Pancreas (tissue), 10 donors: ENCODE measurements around the gene CAPN3. TPM values are rescaled to one million over a fixed set of nuclear protein-coding genes. Genes with fewer than 3 reads are reported as not detected.

ENCODE experiments used
- ATAC-seq, 4 donors: fragments of 200-7000 bp; cut with Tn5 transposase; one replicate each; pipeline versions ENCODE4 v1.8.0 to v1.9.1; 2020; ENCODE audit warnings: mild to moderate bottlenecking in 4 of 4, moderate library complexity in 4 of 4
- DNase-seq, 6 donors: peaks; one replicate each; pipeline ENCODE4 v3.0.0-alpha.2; 2020
- FAIRE-seq: peaks from 2 replicates; lab custom pipeline; 2012; peaks lifted over from hg19 to GRCh38; lab: Jason Lieb, UNC
- H3K27ac ChIP-seq, 4 donors: fragments of 200-600 bp; sonication (generic); 1 replicate in 3 of 4; 2 replicates in 1 of 4; pipeline versions ENCODE4 v1.5.0 to v1.8.0; 2020
- H3K27me3 ChIP-seq, 4 donors: fragments of 200-600 bp; one replicate each; pipeline ENCODE4 v1.8.0; 2021
- H3K36me3 ChIP-seq, 3 donors: fragments of 200-600 bp; sonication (generic) in 1 of 3; one replicate each; pipeline versions ENCODE4 v1.5.0 to v1.8.0; 2020 to 2021
- H3K4me1 ChIP-seq, 3 donors: fragments of 200-600 bp; one replicate each; pipeline ENCODE4 v1.8.0; 2021
- H3K4me3 ChIP-seq, 4 donors: fragments of 200-600 bp; sonication (generic) in 2 of 4; one replicate each; pipeline versions ENCODE4 v1.5.0 to v1.8.0; 2020 to 2021
- H3K9me3 ChIP-seq, 4 donors: fragments of 200-600 bp; one replicate each; pipeline ENCODE4 v1.8.0; 2021
- CTCF ChIP-seq, 4 donors: fragments of 200-600 bp; sonication (generic) in 3 of 4; IDR thresholded peaks; one replicate each; pipeline versions ENCODE4 v1.5.0 to v1.8.0; 2021; ENCODE audit warnings: antibody characterized with exemption in 4 of 4
- WGBS, 2 donors: extraction: QIAGEN DNeasy Blood & Tissue Kit; methylation state at CpG; one replicate each; pipeline ENCODE4 v1.1.7; 2013; 5-methylcytosine and 5-hydroxymethylcytosine counted together
- intact Hi-C, 3 donors: fragments of 100-400 bp; cut with DNase I; formaldehyde crosslinking; loops; one replicate each; pipeline versions ENCODE4 v1.11.1 to v1.14.2; 2022
- polyA plus RNA-seq, 2 donors: library from polyadenylated mRNA; stranded (reverse); fragments of 200-250 nt; gene quantifications; one replicate each; pipeline ENCODE4 v1.2.3, GENCODE V29; 2013
- total RNA-seq, 6 donors: library from RNA; stranded (reverse); fragmentation: NEBNext Ultra II Directional in 4 of 6; extraction: Animal tissue kit (Norgen Biotek cat#: 25700) in 4 of 6; gene quantifications; one replicate each; pipeline versions ENCODE4 v1.2.1 to v1.2.4, GENCODE V29; 2021 to 2023
- donor health status: healthy with polysubstance abuse.
- donor health status: DM: no; HTN: no; CAD: no; lungs with moderate emphysema.
- donor health status: DM: no; HTN: no; CAD: no.
- donor health status: control.
- donor health status: control.
- donor health status: Bipolar disorder and iron deficiency.
- donor health status: DM: yes; HTN: yes; CAD: no.
- donor health status: DM: no; HTN: no; CAD: no.
- donor health status: DM: no; HTN: no; CAD: no.
- donor health status: DM: yes; HTN: yes; CAD: no.

Gene CAPN3
- total and polyA plus RNA-seq, 8 donors = 1.8 to 35.8 (median 4.5) TPM

GRCh38 chr15:42353061-42353460, 6.2 kb upstream of the CAPN3 start:
- ATAC-seq (no peak), DNase-seq (no peak), FAIRE-seq (no peak)
- H3K9me3 ChIP-seq = no peaks in the 10 kb centered on the region
- 86 to 87% methylated on average over 6 of the region's 6 CpGs for WGBS, 2 donors
- H3K4me3 ChIP-seq = no peak overlapping the region
- H3K27ac ChIP-seq = no peak overlapping the region
- no peak for TF ChIP-seq CTCF (IDR thresholded peaks at IDR 0.05)
- intact Hi-C loops = no loop called here
- no peaks in the 10 kb centered on the region for H3K4me1 ChIP-seq
- no peaks in the 10 kb centered on the region for H3K27me3 ChIP-seq
- H3K36me3 ChIP-seq = peaks cover 0 to 24% (median 4%) of the 10 kb centered on the region in 3 donors

DNA sequence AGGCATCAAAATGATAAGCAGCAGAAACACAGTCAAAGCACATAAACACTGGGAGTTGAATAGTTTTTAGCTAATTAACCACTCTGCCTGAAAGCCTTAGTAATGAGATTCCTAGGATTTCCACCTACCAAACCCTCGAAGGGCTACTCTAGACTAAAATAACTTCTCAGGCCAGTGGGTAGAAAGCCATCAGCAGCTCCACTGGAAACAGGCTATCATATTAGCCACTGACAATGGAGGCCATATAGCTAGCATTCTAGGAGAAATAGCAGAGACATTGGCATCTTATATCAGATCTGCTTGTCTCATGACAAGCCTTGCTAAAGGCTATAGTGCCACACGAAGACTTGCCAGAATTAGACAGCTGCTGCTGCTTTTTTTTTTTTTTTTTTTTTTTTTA, 4.5 kb upstream of the CAPN3 start:
- Histone ChIP-seq H3K27me3 (no peaks in the 10 kb centered on the region), H3K9me3 (no peaks in the 10 kb centered on the region), H3K27ac (no peak overlapping the region), H3K4me3 (no peak overlapping the region), H3K4me1 (no peaks in the 10 kb centered on the region), H3K36me3 (peaks cover 0 to 20% (median 4%) of the 10 kb centered on the region in 3 donors)
- intact Hi-C loops = no loop called here
- DNase-seq = no peak
- FAIRE-seq = no peak
- TF ChIP-seq CTCF (IDR thresholded peaks at IDR 0.05) = no peak
- ATAC-seq = no peak
- 73 to 96% methylated on average over 2 of the region's 2 CpGs for WGBS, 2 donors

GRCh38 chr15:42355291-42355690, 4.0 kb upstream of the CAPN3 start:
- Histone ChIP-seq H3K36me3 (peaks cover 0 to 20% (median 4%) of the 10 kb centered on the region in 3 donors), H3K9me3 (no peaks in the 10 kb centered on the region), H3K4me1 (no peaks in the 10 kb centered on the region), H3K27me3 (no peaks in the 10 kb centered on the region), H3K4me3 (no peak overlapping the region), H3K27ac (no peak overlapping the region)
- TF ChIP-seq CTCF (IDR thresholded peaks at IDR 0.05) = no peak
- WGBS, 2 donors = 82 to 84% methylated on average over 6 of the region's 6 CpGs
- intact Hi-C loops = no loop called here
- no peak for ATAC-seq
- FAIRE-seq = no peak
- no peak for DNase-seq

- WGBS, 2 donors = 79 to 85% methylated on average over 5 of the region's 5 CpGs
- ATAC-seq = no peak
- no peak for FAIRE-seq
- H3K4me1 ChIP-seq = no peaks in the 10 kb centered on the region
- DNase-seq = no peak
- no peaks in the 10 kb centered on the region for H3K9me3 ChIP-seq
- intact Hi-C loops = no loop called here
- H3K27ac ChIP-seq = no peak overlapping the region
- peaks cover 0 to 20% (median 4%) of the 10 kb centered on the region in 3 donors for H3K36me3 ChIP-seq
- no peaks in the 10 kb centered on the region for H3K27me3 ChIP-seq
- no peak overlapping the region for H3K4me3 ChIP-seq
- TF ChIP-seq CTCF (IDR thresholded peaks at IDR 0.05) = no peak
These were observed 2.5 kb upstream of the CAPN3 start for GRCh38 chr15:42356851-42357250.

DNA sequence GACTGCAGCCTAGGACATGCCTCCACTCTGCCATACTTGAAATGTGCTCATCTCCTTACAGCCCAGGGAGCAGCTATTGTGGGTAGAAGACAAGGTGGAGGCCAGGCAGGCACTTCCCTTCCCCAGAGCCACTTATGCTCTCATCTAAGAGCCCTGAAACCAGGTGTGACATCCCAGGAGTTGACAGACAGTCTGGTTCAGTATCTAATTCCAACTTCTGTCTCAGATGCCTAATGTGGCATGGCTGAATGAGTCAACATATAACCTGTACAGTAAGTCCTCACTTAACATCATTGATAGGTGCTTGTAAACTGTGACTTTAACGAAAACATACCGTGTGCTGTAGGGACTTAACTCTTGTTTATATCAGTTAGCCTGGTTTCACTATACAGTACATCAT, 1.2 kb upstream of the CAPN3 start:
- WGBS, 2 donors = 85 to 97% methylated on average over 2 of the region's 2 CpGs
- no peaks in the 10 kb centered on the region for H3K9me3 ChIP-seq
- intact Hi-C loops = no loop called here
- no peak for ATAC-seq
- H3K27me3 ChIP-seq = no peaks in the 10 kb centered on the region
- TF ChIP-seq CTCF (IDR thresholded peaks at IDR 0.05) = no peak
- no peak overlapping the region for H3K27ac ChIP-seq
- DNase-seq = no peak
- no peak overlapping the region for H3K4me3 ChIP-seq
- no peaks in the 10 kb centered on the region for H3K4me1 ChIP-seq
- peaks cover 0 to 16% (median 0%) of the 10 kb centered on the region in 3 donors for H3K36me3 ChIP-seq
- FAIRE-seq = no peak
